HK-2 (cell line): Measurements from ENCODE around the gene WNT3.
A peak's percentile ranks its signal among the peaks of the same experiment; 100 is the strongest.
"Not testable (repeated sequence)": the region's sequence is repeated elsewhere in the genome, so short reads cannot be mapped to it uniquely, and the experiment has no call there.

Source experiments
- DNase-seq: peaks from one replicate; pipeline ENCODE4 v3.0.0-alpha.2; 2018; ENCODE audit not compliant: unreplicated experiment

WNT3 gene, protein sequence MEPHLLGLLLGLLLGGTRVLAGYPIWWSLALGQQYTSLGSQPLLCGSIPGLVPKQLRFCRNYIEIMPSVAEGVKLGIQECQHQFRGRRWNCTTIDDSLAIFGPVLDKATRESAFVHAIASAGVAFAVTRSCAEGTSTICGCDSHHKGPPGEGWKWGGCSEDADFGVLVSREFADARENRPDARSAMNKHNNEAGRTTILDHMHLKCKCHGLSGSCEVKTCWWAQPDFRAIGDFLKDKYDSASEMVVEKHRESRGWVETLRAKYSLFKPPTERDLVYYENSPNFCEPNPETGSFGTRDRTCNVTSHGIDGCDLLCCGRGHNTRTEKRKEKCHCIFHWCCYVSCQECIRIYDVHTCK

DNA sequence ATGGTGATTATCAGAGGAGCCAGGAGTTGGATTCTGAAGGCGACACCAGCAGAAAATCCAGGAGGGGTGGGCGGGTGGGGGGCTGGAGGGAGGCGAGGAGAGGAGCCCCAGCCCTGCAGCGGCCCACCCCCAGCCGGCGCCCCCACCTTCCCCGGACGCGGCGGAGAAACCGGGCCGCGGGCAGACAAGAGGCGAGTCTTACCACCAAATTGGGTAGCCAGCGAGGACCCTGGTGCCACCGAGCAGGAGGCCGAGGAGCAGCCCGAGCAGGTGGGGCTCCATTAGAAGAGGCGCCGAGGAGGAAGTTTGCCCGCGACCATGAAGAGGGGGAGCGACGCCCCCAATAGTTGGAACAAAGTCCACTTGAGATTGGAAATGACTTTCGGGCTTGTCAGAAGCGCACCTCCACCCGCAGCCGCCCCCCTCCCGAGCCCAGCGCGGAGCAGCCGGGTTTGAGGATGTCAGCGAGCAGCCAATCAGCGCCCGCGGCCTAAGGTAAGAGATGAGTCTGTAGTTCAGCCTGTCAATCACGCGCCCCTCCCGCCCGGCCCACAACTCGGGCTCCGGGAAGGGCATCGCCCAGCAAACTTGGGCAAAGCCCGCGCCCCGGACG is at the start of gene WNT3:
WNT3 (minus strand) TSS at position 377 of the 613 bp plus-strand sequence; CDS start at position 282, 95 bp downstream.
- peak; percentile 38 for DNase-seq

DNA sequence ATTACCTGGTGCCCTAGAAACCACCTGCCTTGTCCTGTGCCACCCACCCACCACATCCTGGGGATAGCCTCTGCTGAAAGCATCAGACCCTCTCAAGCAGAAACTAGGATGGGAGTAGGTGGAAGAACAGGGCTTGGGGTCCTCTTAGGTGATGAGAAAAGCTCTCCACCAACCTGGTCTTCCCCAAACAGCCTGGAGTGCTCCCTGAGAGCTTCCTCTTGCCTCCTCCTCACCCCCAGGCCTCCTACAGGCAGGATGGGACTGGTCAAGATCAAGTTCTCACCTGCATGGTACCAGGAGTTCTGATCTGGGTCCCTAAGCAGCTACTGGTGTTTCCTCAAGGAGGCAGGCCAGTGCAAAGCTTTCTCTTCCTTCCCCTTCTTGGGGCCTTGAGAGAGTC is 48.3 kb upstream of the WNT3 start:
- no peak for DNase-seq

DNA sequence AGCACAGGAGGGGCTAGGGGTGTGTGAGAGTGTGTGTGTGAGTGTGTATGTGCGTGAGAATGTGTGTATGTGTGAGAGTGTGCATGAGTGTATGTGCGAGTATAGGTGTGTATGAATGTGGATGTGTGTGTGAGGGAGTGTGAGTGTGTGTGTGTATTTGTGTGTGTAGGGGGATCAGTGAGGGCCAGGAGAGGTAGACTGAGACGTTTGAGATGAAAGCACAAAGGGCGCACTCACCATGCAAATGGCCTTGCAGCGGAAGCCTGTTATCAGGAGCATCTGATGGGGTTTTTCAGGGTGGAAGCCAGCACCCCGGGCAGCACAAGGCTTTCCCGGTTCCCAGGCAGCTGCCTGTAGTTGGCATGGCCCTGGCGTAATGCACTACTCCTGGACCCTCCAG is 47.8 kb upstream of the WNT3 start:
- DNase-seq, result no peak

DNA sequence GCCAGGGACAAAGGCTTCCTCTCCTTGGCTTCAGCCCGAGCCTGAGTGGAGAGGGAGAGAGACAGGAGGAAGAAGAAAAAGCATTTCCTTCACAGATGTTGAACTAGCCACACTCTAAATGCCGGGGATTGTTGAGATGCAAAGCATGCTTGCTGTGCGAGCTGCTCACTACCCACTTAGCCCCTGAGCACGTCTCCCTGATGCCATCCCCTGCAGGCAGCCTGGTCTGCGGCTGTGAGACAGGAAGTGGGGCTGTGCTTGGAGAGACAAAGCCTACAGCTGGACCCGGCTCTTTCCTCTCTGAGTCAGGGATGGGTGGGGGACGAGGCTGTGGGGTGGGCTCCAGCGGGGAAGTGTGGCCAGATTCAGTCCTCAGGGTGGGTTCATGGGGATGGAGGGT is 46.6 kb upstream of the WNT3 start:
- no peak for DNase-seq

DNA sequence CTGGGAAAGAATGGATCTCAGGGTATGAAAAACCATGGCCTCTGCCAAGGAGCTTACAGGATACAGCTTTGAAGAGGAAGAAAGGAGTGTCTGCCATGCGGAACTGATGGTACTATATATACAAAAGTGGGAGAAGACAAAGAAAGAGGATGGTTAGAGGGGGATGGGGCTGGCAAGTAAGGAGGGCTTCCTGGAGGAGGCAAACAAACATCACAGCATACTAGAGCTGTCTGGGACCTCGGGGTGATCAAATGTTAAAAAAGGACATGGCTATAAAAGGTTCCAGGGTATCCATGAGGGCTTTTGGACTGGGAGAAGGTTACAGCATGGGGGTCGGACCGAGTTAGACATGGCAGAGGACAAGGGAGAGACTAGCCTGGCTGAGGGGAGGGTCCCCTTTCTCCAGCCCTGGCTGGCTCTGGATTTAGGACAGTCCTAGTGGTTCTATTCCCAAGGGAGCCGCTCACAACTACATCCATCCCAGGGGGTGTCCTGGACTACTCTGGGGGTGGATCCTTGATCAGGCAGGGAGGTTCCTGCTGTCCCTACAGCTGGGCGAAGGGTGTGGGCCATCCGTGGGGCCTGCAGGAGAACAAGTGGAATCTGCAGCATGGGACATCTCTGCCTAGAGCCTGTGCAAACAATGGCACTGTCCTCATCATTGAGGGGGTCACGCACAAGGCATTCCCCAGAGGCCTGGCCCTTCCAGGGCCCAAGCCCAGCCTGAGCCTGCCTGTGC is 45.1 kb upstream of the WNT3 start:
- no peak for DNase-seq

DNA sequence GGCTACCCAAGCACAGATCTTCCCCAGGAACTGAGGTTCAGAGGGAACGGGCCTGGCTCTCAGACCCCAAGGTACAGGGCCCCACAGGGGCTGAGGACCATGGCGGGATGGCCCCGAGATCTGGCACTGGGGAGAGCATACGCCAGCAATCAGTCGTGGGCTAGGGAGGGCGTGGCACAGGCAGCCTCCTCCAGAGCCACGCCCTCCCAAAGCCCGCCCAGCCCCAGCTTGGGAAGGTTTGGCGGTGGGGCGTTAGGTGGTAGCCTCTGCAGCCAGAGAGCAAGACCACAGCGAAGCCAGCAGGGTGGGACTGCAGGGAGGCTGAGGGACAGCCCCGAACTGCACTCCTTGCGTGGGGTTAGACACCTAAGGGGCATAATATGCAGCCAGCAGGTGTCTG is 44.5 kb upstream of the WNT3 start:
- DNase-seq, result no peak

DNA sequence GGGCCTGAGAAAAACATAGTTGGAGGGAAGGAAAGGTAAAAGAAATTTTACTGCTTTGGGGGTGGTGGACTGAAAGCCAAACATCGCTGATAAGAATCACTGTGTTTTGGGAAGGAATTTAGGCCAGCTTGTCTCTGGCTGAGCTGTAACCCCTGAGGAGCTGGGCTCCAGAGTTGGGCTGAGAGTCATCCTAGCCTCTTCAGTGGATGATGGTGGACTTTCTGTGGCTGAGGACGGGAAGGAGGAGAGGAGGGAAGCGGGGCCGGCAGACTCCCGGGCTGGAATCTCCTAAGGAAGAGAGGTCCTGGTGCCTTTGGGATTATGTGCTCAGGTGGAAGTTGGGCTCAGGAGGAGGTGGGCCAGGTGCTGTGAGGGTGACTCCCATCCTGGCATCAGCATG is 41.5 kb upstream of the WNT3 start:
- DNase-seq, result no peak

DNA sequence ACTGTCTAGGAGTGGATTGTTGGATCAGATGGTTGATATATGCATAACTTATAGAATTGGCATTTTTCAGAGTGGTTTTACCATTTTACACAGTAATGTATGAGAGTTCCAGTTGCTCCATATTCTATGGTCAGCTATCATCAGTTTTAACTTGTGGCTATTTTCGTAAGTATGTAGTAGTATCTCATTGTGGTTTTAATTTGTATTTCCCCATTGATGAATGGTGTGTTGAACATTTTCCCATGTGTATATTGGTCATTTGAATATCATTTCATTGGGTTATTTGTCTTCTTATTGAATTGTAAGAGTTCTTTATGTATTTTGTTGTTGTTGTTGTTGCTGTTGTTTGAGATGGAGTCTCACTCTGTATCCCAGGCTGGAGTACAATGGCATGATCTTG is 39.1 kb upstream of the WNT3 start:
- DNase-seq, result no peak

DNA sequence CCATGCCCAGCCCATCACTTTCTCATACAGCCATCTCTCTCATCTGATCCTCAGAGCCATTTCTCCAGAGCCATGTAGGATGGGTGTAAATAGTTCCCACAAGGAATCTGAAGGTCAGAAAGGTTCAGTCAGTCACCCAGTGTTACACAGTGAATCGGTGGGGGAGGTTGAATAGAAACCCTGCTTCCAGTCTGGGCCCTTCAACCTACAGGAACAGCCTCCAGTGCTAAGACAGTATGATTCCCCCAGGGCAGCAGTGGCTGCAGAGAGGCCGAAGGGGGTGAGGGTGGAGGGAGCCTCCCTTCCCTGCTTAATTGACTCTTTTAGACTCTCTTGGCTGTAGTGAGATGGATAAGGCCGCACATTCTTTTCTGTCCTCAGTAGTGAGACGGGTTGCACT is 36.5 kb upstream of the WNT3 start:
- DNase-seq, result no peak

DNA sequence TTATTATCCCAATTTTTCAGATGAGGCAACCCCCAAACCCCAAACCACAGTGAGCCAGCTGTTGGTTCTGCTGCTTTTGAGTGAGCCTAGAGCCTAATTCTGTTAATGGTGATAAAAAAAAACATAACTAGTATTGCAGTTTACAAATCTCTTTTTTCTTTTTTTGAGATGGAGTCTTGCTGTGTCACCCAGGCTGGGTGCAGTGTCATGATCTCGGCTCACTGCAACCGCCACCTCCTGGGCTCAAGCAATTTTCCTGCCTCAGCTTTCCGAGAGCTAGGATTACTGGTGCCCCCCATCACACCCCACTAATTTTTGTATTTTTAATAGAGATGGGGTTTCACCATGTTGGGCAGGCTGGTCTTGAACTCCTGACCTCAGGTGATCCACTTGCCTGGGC is 36.0 kb upstream of the WNT3 start:
- DNase-seq, result no peak

DNA sequence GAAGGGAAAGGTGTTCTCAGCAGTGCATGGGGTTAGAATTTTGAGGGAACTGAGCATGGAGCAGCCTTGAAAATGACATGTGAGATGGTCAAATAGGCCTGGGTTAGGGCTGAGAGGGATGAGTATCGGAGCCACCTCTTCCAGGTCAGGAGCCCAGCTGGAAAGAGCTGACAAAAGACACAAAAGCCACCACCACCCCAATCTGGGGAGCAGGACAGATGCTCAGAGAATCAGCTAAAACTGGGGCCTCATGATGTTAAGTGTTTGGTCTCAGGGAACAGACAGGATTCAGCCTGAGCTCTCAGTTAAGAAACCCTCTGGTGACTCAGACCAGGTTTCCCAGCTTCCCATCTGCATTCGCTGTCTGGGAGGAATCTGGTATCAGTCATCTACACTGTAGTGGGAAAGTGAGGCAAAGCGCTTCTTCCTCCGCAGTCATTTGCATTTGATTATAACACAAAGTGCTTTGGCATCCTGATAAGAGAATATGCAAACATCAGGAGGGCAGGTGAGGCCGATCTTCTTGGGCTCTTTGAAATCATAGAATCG is 35.5 kb upstream of the WNT3 start:
- DNase-seq, result no peak

DNA sequence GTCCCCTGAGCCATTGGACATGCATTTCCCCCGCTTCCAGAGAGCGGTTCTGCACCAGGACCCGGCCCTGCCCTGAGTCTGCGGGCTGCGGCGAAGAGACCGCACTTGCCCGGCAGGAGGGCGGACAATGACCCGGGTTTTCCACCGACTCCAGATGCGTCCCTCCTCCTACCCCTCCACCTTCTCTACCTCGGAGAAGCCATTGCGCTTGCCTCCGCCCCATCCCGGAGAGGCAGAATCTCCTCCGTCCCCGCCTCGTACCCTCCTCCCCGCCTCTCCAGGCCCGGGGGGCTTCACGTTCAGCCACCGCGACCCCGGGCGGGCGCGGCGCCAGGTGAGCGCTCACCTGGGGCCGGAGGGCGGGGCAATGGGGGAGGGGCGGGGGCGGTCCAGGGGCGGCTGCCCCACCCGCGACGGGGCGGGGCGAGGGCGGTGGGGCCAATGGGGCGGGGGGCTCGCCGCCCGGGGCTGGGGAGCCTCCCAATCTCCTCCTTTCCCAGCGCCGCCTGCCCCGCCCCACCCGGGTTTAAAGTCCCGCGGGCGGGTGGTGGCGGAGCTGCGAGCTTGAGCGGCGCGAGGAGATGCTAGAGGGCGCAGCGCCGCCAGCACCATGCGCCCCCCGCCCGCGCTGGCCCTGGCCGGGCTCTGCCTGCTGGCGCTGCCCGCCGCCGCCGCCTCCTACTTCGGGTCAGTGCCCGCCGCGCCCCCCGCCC is 32.7 kb upstream of the WNT3 start, which contains the start of gene WNT9B:
WNT9B (plus strand) TSS at position 555 of the 713 bp plus-strand sequence; CDS start at position 611, 56 bp downstream.
- DNase-seq, result no peak

DNA sequence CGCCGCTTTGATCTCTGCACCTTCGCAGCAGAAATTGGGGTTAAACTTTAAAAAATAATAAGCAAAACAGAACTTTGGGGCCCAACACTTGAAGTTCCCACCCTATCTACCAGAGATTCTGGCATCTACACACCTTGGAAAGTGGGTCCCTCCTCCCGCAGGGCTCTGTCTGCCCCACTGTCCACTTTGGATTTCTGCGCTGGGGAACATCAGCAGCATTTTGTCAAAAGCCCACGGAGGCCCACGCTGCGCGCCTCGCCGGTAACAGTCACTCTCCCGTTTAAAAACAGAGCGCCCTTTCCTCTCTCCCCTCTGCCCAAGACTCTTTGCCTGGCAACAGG is 32.2 kb upstream of the WNT3 start:
- no peak for DNase-seq

DNA sequence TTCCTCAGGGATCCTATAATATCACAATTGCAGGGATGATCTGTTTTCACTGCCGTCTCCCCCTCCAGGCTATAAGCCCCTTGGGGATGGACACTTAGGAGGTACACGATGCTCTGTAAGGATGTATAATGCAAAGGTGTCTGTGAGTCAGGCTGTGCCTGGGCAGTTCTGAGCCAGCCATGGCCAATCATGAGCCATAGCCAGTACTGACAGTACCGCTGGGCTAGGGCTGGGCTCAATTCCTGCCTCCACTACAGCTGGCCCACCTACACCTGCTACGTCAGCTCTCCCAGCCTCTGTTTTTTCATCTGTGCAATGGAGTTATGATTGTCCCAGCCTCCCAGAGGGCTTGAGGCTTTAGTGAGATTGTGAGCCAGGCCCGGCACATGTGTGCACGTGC is 30.0 kb upstream of the WNT3 start:
- no peak for DNase-seq

DNA sequence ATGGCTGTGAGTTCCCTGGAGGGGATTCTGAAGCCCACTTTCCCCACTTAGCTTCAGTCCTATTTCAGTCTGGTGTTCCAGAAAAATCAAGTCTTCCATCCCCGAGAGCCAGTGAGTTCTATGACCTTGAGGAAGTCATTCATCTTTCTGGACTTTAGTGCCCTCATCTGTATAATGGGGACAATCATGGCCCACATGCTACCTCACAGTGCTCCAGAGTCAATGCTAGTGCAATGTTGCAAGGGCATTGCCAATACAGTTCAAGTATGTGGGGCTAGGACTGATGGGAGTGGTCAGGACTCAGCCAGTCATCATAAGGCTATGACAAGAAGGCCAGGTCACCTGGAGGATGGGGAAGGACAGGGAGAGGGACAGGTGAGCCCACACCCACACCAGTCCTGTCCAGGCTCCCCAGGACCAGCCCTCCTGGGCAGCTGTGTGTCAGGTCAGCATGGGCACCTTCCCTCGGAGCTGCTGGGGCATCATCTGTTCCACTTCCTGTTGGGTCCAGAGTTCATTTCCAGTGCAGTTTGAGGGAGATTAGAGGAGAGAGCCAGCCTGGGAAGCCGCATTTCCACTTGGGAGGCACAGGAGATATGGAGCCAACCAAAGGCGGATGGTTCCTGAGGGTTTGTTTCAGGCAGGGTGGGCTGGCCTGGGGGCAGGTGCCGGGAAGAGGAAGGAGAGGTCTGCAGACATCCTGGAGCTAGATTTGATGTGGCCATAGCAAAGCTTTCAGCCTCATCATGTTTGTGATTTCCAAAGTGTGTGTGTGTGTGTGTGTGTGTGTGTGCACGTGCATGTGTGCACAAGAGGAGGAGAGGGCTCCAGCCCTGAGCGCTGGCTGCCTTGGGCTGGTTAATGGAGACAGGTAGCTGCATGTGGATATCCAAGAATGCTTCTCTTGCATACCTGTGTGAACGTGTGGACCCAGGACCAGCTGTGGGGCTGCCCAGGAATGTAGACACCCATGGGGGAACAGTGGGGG is 29.0 kb upstream of the WNT3 start:
- DNase-seq, result no peak

DNA sequence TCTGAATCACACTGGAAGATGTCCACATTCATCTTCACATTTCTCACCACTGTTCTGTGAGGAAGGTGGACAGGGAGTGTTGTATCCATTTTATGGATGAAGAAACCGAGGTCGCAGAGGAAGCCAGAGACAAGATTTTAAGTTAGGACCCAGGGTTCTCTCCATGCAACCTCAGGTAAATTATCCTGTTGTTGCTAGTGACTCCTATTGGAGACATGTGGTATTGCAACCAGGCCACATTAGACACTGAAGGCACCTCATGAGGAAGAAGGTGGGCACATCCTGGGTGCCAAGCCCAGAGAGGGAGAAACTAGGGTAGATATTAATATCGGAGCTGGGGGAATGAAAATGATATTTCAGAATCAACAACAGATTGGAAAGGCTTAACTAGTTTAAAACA is 24.3 kb upstream of the WNT3 start:
- no peak for DNase-seq

DNA sequence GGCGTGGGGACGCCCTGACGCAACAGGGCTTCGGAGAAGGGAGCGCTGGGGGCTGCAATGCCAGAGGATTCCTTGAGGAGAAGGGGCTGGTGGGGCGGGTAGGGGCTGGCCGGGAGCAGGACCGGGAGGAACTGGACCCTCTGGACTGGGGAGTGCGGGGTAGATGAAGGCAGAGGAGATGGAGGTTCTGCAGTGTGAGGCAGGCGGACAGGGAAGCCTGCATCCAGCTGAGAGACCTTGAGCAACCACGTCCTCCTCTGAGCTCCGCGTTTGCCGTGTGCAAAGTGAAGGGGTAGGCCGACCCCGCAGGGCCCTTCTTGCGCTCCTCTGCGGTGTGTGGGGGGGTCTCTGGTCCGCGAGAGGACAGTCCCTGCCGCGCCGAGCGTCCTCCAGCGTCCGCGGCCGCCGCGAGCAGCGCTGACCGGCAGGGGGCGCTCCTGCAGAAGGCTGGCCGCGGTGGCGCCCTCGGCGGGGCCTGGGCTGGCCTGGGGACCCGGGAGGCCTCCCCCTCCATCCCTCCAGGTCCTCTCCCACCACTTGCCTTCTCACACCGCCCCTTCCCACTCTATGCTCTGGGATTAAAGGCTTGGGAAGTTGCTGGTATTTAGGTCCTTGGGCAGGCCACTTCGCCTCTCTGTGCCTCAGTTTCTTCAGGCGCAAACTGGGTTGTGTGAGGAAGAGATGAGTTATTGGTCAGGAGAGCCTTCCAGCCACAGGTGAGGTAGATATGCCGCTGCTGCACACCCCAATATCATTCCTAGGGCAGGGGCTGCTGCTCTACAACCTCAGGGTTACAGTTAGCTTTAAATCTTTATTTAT is 23.3 kb upstream of the WNT3 start:
- DNase-seq, result no peak

DNA sequence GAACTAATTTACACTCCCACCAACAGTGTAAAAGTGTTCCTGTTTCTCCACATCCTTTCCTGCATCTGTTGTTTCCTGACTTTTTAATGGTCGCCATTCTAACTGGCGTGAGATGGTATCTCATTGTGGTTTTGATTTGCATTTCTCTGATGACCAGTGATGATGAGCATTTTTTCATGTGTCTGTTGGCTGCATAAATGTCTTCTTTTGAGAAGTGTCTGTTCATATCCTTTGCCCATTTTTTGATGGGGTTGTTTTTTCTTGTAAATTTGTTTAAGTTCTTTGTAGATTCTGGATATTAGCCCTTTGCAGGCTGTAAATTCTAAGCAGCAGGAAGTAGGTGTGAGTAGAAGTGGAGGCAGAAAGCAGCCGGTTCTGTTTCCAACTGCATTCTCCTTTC is 22.1 kb upstream of the WNT3 start:
- DNase-seq, result not testable (repeated sequence)

DNA sequence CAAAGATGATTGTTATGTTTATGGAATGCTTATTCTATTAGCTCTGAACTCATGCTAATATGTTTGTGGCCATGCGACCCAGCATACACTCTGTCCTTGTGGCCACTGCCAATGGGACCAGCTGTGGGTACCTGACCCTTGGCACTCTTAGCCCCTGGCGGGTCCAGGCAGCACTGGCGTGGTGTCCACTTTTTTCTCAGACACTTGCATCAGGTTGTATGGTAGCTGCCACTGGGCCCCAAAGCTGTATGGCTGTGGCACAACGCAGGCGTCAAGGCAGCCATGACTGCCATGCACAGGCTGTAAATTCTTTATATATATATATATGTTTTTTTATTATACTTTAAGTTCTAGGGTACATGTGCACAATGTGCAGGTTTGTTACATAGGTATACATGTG is 20.7 kb upstream of the WNT3 start:
- DNase-seq, result no peak

DNA sequence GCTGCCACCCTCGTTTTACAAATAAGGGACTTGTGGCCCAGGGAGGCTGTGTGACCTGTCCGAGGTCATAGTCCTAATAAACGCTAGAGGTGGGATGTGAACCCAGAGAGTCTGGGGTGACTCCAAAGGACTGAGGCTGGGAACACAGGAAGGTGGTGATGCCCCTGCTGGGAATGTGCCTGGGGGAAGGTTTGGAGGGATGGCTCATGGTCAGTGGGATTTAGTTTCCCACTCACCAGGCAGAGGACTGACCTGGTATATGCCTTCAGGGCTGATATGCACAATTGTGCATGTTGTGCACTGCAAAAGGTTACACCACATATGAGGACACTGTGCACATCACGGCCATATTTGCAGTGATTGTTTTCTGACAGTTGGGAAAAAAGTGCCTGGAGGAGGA is 19.0 kb upstream of the WNT3 start:
- no peak for DNase-seq
